Epithelial cell of alveolus of lung (primary cell): Measurements from ENCODE around the gene RMND5B. TPM values are rescaled to one million over a fixed set of nuclear protein-coding genes. Genes with fewer than 3 reads are reported as not detected.

Experiments
- total RNA-seq: library from RNA; depleted of rRNA; stranded (reverse); fragments of >200 nt; gene quantifications from 2 replicates; pipeline ENCODE4 v1.2.1, GENCODE V29; 2015

The RMND5B gene
- total RNA-seq = 19.0 and 48.8 TPM in 2 replicates

DNA sequence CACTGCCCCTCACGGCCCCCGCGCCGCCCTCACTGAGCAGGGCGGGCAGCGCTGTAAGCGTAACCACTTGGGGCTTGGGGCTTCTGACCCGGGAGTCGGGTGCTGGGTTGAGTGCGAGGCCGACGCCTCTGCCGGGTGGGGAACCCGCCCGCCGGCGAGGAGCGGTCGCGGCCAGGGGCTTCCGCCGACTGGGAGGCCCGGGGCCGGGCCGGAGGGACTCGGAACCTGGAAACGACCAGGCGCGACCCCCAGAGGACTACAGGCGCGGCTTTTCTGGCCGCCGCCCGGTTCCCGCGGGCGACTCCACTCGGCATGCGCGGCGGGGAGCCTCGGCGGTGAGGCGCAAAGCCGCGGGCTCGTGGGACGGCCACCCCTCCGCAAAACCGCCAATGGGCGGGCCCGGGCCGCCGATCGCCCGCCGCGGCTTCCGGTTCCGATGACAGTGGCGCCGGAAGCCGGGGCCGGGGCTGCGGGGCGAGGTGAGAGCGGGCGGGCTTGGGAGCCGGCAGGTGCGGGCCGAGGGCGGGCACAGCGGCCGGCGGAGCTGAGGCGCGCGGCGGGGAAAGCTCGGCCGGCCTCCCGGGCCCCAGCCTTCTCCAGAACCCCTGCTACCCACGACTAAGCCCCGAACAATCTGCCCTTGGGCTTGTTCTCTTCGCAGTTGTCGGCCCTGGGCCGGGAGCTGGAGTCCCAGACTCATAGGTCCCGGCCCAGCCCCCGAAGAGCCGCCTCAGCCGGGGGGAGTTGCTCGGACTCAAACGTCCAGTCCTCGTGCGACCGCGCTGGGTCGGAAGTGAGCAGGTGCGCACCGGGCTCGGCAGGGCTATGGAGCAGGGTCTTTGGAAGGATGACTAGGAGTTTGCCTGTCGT is at the start of gene RMND5B:
RMND5B (plus strand) TSS at position 439 of the 870 bp plus-strand sequence. CDS start 7,106 bp downstream, outside the sequence.

DNA sequence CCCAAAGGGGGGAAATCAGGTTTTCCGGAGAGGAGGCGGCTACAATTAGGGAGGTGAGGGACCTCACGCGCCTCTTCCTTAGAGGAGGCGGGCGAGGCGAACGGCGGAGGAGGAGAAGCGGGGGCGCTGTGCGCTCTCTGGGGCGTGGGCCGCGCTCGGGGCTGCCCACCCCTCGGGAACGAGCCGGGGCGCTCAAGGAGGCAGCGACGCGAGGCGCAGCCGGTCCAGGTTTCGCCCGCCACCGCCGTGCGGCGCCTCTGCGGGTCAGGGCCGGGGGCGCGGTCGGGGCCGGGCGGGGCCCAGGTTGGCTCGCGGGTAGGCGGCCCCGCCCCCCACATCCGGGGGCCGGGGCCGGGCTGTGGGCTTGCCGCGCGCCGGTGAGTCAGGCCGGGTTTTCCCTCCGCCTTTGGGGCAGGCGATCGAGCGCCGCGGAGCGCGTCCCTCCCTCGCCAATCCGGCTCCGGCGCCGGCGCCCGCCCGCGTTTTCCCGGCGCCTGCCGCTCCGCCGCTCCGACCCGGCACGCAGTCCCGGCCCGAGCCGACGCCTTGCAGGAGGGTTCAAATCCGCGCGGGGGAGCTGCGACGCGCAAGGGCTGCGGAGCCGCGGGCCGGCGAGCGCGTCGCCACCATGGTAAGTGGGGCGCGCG is 17.6 kb upstream of the RMND5B start, which contains the start of gene N4BP3:
N4BP3 (plus strand) TSS at position 392 of the 647 bp plus-strand sequence. CDS start 6,052 bp downstream, outside the sequence.

GRCh38 chr5:178153530-178154340 is 22.9 kb downstream of the RMND5B start, which contains the start of gene NHP2:
Gene NHP2 (minus strand): TSS chr5:178153885. CDS start chr5:178153817, 68 bp downstream.

GRCh38 chr5:178187014-178187413 is 56.2 kb downstream of the RMND5B start, which contains the start of gene GMCL2:
Gene GMCL2 (minus strand): TSS chr5:178187371. CDS start chr5:178187299, 72 bp downstream.

Other genes starting within 250 kb of the RMND5B start
- not detected in 2 replicates for gene PROP1, start 134.8 kb upstream of the RMND5B start, total RNA-seq
- gene N4BP3, start 17.5 kb upstream of the RMND5B start, total RNA-seq = 1.6 and 2.8 TPM in 2 replicates
- 248 and 376 TPM in 2 replicates for gene NHP2, start 22.9 kb downstream of the RMND5B start, total RNA-seq
- not detected in 2 replicates for gene GMCL2, start 56.4 kb downstream of the RMND5B start, total RNA-seq
- gene HNRNPAB, start 73.5 kb downstream of the RMND5B start, total RNA-seq = 65.7 and 122 TPM in 2 replicates
- gene PHYKPL, start 101.8 kb downstream of the RMND5B start, total RNA-seq = 9.8 and 21.2 TPM in 2 replicates